Measurements from ENCODE around the gene NKX6-1. TPM values are rescaled to one million over a fixed set of nuclear protein-coding genes. Genes with fewer than 3 reads are reported as not detected.

The NKX6-1 gene
- total RNA-seq, 1 experiment from 2014 or later: 0.14 TPM

DNA sequence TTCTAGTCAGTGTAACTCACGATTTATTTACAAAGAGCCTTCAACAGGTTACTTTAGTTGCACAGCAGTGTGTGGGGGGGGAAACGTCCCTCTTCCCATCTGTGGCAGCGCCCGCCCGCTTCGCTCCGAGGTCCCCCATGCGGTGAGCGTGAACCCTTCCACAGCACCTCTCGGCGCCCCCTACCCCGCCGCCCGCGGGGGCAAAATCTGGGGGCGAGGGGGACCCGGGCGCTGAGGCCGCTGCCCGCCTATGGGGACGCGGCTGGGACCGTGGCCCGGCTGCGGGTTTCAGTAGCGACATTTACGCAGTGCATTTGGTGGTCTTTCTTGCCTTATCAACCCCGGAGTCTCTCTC, 6.4 kb downstream of the NKX6-1 start:
- DNase-seq: no peak
- CTCF ChIA-PET: interaction anchor here (0.9 kb wide), 1 partner anchor 37 kb away, joined by 4 read pairs; no protein-coding TSS in a partner anchor
- no peaks in the 10 kb centered on the region for H3K36me3 Mint-ChIP-seq (ENCODE audit: insufficient read depth, unreplicated experiment)
- peak overlapping the region; percentile 74 for H3K4me3 Mint-ChIP-seq (ENCODE audit: unreplicated experiment)
- H3K4me1 ChIP-seq: no peaks in the 10 kb centered on the region
- H3K4me3 ChIP-seq (ENCODE audit: low read depth, low read length): peak overlapping the region; percentile 34
- H3K4me1 Mint-ChIP-seq (ENCODE audit: low read depth, unreplicated experiment): no peaks in the 10 kb centered on the region
- H3K9me3 Mint-ChIP-seq (ENCODE audit: unreplicated experiment): no peaks in the 10 kb centered on the region
- no peak overlapping the region for H3K27ac Mint-ChIP-seq (ENCODE audit: unreplicated experiment)
- no peaks in the 10 kb centered on the region for H3K9me3 ChIP-seq
- H3K36me3 ChIP-seq (ENCODE audit: control insufficient read depth, insufficient read depth, low read length): no peaks in the 10 kb centered on the region
- H3K27me3 Mint-ChIP-seq (ENCODE audit: insufficient read depth, unreplicated experiment): peaks cover 28% of the 10 kb centered on the region
- TF ChIP-seq, protein P1, sequence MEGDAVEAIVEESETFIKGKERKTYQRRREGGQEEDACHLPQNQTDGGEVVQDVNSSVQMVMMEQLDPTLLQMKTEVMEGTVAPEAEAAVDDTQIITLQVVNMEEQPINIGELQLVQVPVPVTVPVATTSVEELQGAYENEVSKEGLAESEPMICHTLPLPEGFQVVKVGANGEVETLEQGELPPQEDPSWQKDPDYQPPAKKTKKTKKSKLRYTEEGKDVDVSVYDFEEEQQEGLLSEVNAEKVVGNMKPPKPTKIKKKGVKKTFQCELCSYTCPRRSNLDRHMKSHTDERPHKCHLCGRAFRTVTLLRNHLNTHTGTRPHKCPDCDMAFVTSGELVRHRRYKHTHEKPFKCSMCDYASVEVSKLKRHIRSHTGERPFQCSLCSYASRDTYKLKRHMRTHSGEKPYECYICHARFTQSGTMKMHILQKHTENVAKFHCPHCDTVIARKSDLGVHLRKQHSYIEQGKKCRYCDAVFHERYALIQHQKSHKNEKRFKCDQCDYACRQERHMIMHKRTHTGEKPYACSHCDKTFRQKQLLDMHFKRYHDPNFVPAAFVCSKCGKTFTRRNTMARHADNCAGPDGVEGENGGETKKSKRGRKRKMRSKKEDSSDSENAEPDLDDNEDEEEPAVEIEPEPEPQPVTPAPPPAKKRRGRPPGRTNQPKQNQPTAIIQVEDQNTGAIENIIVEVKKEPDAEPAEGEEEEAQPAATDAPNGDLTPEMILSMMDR (IDR thresholded peaks at IDR 0.05; ENCODE audit: insufficient read depth in 1 of 2, low read depth in 1 of 2, low read length in 1 of 2, severe bottlenecking in 1 of 2, unreplicated experiment in 1 of 2): no peak
- intact Hi-C loops (cut with micrococcal nuclease; ENCODE audit: unreplicated experiment): no loop called here
- BruUV-seq (replicated peaks): no TSS peak
- POLR2A ChIA-PET: no interaction called here
- H3K27me3 ChIP-seq (replicated peaks; ENCODE audit: control insufficient read depth, insufficient read depth, low read length): no peaks in the 10 kb centered on the region; the same call in 1 of the 2 replicates

DNA sequence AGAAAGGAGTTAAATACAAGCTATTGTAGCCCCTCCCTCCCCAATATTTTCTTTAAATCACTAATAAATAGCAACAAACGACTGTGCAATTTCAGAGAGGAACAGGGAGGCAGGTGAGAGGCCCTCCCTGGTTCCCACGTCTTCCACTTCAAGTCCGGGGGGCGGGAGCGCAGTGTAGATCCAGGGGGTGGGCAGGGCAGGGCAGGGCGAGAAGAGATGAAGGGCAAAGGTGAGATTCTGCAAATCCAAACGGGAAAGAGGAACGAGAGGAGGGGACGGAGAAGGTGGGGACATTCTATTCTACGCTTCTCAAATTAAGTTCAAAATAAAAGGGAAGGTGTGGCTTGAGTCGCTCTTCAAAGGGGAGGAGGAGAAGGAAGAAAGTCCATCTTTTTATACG, 6.8 kb downstream of the NKX6-1 start:
- peaks cover 30% of the 10 kb centered on the region for H3K27me3 Mint-ChIP-seq (ENCODE audit: insufficient read depth, unreplicated experiment)
- Histone ChIP-seq H3K36me3 (ENCODE audit: control insufficient read depth, insufficient read depth, low read length) (no peaks in the 10 kb centered on the region), H3K4me1 (no peaks in the 10 kb centered on the region), H3K9me3 (no peaks in the 10 kb centered on the region), H3K27me3 (replicated peaks; ENCODE audit: control insufficient read depth, insufficient read depth, low read length) (no peaks in the 10 kb centered on the region; the same call in 1 of the 2 replicates), H3K4me3 (ENCODE audit: low read depth, low read length) (no peak overlapping the region; the same call in 1 of the 2 replicates)
- ChIA-PET POLR2A (no interaction called here), CTCF (interaction anchor here (0.6 kb wide), 1 partner anchor 36 kb away, joined by 3 read pairs; no protein-coding TSS in a partner anchor)
- no peaks in the 10 kb centered on the region for H3K9me3 Mint-ChIP-seq (ENCODE audit: unreplicated experiment)
- no peak overlapping the region for H3K27ac Mint-ChIP-seq (ENCODE audit: unreplicated experiment)
- no peak for DNase-seq
- no peaks in the 10 kb centered on the region for H3K4me1 Mint-ChIP-seq (ENCODE audit: low read depth, unreplicated experiment)
- H3K36me3 Mint-ChIP-seq (ENCODE audit: insufficient read depth, unreplicated experiment): no peaks in the 10 kb centered on the region
- TF ChIP-seq, protein P1 (IDR thresholded peaks at IDR 0.05; ENCODE audit: insufficient read depth in 1 of 2, low read depth in 1 of 2, low read length in 1 of 2, severe bottlenecking in 1 of 2, unreplicated experiment in 1 of 2): no peak
- H3K4me3 Mint-ChIP-seq (ENCODE audit: unreplicated experiment): peak overlapping the region; percentile 74
- no TSS peak for BruUV-seq (replicated peaks)
- intact Hi-C loops (cut with micrococcal nuclease; ENCODE audit: unreplicated experiment): no loop called here

DNA sequence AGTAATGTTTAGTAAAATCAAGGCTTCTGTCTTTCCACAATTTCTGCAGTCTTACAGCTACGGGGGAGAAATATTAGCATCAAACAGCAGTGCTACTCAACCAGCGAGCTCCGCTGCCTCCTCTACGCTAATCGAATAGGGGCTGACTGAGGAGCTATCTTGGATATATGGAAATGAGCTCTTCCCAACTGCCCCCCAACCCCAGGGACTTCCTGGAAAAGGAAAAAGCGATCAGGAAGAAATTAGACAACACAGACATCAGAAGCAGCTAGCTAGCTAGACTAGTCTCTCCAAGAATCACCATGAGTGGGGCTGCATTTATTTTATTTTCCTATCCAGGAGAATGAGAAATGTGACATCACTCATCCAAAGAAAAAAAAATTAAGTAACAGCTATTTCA, 7.6 kb downstream of the NKX6-1 start:
- TF ChIP-seq, protein P1 (IDR thresholded peaks at IDR 0.05; ENCODE audit: insufficient read depth in 1 of 2, low read depth in 1 of 2, low read length in 1 of 2, severe bottlenecking in 1 of 2, unreplicated experiment in 1 of 2): no peak
- Histone ChIP-seq H3K4me1 (no peaks in the 10 kb centered on the region), H3K4me3 (ENCODE audit: low read depth, low read length) (no peak overlapping the region), H3K9me3 (no peaks in the 10 kb centered on the region), H3K36me3 (ENCODE audit: control insufficient read depth, insufficient read depth, low read length) (no peaks in the 10 kb centered on the region), H3K27me3 (replicated peaks; ENCODE audit: control insufficient read depth, insufficient read depth, low read length) (no peaks in the 10 kb centered on the region; the same call in 1 of the 2 replicates)
- POLR2A ChIA-PET: no interaction called here
- H3K4me3 Mint-ChIP-seq (ENCODE audit: unreplicated experiment): no peak overlapping the region
- no peaks in the 10 kb centered on the region for H3K9me3 Mint-ChIP-seq (ENCODE audit: unreplicated experiment)
- intact Hi-C loops (cut with micrococcal nuclease; ENCODE audit: unreplicated experiment): no loop called here
- H3K27ac Mint-ChIP-seq (ENCODE audit: unreplicated experiment): no peak overlapping the region
- CTCF ChIA-PET: interaction anchor here (0.6 kb wide), 1 partner anchor 35 kb away, joined by 3 read pairs; no protein-coding TSS in a partner anchor
- peaks cover 33% of the 10 kb centered on the region for H3K27me3 Mint-ChIP-seq (ENCODE audit: insufficient read depth, unreplicated experiment)
- no TSS peak for BruUV-seq (replicated peaks)
- no peaks in the 10 kb centered on the region for H3K4me1 Mint-ChIP-seq (ENCODE audit: low read depth, unreplicated experiment)
- no peaks in the 10 kb centered on the region for H3K36me3 Mint-ChIP-seq (ENCODE audit: insufficient read depth, unreplicated experiment)
- DNase-seq: no peak
